Measurements from ENCODE around the gene NCBP2. TPM values are rescaled to one million over a fixed set of nuclear protein-coding genes. Genes with fewer than 3 reads are reported as not detected.

Gene NCBP2
- total RNA-seq, 1 donor from 2014 or later, result 49.4 TPM

DNA sequence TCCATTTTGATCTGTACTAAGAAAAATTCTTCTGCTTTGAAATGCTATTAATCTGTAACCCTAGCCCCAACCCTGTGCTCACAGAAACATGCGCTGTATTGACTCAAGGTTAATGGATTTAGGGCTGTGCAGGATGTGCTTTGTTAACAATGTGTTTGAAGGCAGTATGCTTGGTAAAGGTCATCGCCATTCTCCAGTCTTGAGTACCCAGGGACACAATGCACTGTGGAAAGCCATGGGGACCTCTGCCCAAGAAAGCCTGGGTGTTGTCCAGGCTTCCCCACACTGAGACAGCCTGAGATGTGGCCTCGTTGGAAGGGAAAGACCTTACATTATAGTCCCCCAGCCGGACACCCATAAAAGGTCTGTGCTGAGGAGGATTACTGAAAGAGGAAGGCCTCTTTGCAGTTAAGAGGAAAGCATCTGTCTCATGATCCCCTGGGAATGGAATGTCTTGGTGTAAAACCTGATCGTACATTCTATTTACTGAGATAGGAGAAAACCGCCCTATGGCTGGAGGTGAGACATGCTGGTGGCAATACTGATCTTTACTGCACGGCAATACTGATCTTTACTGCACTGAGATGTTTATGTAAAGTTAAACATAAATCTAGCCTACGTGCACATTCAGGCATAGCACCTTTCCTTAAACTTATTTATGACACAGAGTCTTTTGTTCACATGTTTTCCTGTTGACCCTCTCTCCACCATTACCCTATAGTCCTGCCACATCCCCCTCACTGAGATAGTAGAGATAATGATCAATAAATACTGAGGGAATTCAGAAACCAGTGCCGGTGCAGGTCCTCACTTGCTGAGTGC lies 20.0 kb upstream of the NCBP2 start:
- H3K4me3 ChIP-seq (ENCODE audit: low read depth, low read length), result no peak overlapping the region
- no peak for DNase-seq (ENCODE audit: low read depth)
- TF ChIP-seq, protein P1, sequence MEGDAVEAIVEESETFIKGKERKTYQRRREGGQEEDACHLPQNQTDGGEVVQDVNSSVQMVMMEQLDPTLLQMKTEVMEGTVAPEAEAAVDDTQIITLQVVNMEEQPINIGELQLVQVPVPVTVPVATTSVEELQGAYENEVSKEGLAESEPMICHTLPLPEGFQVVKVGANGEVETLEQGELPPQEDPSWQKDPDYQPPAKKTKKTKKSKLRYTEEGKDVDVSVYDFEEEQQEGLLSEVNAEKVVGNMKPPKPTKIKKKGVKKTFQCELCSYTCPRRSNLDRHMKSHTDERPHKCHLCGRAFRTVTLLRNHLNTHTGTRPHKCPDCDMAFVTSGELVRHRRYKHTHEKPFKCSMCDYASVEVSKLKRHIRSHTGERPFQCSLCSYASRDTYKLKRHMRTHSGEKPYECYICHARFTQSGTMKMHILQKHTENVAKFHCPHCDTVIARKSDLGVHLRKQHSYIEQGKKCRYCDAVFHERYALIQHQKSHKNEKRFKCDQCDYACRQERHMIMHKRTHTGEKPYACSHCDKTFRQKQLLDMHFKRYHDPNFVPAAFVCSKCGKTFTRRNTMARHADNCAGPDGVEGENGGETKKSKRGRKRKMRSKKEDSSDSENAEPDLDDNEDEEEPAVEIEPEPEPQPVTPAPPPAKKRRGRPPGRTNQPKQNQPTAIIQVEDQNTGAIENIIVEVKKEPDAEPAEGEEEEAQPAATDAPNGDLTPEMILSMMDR (conservative IDR thresholded peaks at IDR 0.05; ENCODE audit: low read depth, low read length), result no peak

DNA sequence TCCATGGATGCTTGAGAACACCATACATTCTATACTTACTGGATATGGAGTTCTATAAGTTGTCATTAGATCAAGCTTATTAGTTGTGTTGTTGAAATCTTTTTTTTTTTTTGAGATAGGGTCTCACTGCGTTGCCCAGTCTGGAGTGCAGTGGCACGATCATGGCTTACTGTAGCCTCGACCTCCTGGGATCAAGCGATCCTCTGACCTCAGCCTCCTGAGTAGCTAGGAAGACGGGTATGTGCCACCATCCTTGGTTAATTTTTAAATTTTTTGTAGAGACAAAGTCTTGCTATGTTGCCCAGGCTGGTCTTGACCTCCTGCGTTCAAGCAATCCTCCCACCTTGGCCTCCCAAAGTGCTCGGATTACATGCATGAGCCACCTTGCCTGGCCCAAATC lies 12.5 kb upstream of the NCBP2 start:
- DNase-seq (ENCODE audit: low read depth), result no peak
- TF ChIP-seq, protein P1 (conservative IDR thresholded peaks at IDR 0.05; ENCODE audit: low read depth, low read length), result no peak
- H3K4me3 ChIP-seq (ENCODE audit: low read depth, low read length), result no peak overlapping the region

DNA sequence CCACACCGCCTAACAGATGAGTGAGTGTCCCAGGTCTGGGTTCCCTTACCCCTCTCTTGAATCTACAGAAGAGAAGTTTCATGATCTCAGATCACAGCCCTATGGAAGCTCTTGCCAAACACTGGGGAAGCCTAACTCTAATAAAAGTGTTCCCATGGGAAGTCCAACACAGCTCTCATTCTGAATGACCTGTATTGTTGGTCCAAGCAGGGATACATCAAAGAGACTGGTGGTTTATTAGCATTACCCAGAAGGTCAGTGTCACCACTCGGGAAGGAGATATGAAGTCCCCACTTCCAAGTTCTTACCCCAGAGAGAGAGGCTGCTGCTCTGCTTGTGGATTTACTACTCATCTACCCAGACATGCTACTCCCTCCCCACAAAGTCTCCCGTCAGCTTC lies 9.0 kb upstream of the NCBP2 start:
- no peak for DNase-seq (ENCODE audit: low read depth)
- no peak overlapping the region for H3K4me3 ChIP-seq (ENCODE audit: low read depth, low read length)
- TF ChIP-seq, protein P1 (conservative IDR thresholded peaks at IDR 0.05; ENCODE audit: low read depth, low read length), result no peak

DNA sequence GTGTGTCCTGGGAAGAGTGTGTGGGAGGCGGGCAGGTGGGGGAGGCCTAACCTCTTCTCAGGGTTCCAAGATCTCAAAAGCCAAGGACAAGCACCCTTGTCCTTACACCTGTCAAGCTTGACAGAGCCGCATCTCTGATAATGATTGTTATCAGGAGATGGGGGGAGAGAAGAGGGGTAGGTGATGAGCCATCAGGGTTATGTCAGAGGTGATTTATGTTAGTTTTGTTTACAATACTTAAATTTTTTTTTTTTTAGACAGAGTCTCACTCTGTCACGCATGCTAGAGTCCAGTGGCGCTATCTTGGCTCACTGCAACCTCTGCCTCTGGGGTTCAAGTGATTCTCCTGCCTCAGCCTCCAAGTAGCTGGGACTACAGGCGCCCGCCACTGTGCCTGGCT lies 7.4 kb upstream of the NCBP2 start:
- DNase-seq (ENCODE audit: low read depth), result no peak
- TF ChIP-seq, protein P1 (conservative IDR thresholded peaks at IDR 0.05; ENCODE audit: low read depth, low read length), result no peak
- H3K4me3 ChIP-seq (ENCODE audit: low read depth, low read length), result no peak overlapping the region

DNA sequence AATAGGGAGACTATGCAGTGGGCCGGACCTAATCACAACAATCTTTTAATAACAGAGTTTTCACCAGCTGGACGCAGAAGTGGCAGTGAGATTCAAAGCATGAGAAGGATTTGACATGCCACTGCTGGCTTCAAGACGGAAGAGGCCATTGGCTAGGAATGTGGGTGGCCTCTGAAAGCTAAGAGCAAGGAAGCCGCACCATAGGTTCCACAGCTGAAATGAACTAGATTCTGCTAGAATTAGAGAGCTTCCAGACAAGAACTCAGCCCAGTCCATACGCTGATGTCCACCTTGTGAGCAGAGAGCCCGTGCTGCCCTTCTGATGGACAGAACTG lies 6.9 kb upstream of the NCBP2 start:
- TF ChIP-seq, protein P1 (conservative IDR thresholded peaks at IDR 0.05; ENCODE audit: low read depth, low read length), result no peak
- DNase-seq (ENCODE audit: low read depth), result no peak
- no peak overlapping the region for H3K4me3 ChIP-seq (ENCODE audit: low read depth, low read length)

DNA sequence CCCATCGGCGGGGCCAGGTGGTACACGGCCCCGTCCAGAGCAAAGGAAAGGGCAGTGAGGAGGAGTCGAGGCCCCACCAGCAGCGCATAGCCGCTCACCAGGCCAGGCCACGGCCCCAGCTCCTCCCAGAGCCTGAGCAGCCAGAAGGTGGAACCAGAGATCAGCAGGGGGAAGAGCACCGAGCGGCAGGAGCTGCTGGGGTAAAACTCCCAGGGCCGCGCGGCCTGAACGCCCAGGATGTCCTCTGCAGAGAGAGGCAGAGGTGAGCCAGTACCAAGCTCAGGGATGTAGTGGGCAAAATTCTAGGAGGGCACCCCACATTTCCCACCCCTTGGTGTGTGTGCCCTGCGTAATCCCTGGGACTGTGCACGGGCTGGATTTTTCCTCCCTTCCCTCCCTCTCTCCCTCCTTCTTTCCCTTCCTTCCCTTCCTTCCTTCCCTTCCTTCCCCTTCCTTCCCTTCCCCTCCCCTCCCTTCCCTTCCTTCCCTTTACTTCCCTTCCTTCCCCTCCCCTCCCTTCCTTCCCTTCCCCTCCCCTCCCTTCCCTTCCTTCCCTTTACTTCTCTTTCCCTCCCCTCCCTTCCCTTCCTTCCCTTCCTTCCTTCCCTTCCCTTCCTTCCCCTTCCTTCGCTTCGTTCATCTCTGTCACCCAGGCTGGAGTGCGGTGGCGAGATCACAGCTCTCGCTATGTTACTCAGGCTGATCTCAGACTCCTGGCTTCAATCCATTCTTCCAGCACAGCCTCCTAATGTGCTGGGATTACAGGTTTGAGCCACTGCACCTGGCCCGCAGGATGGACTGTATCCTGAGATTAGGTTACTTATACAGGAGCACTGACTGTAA lies 6.3 kb upstream of the NCBP2 start:
- TF ChIP-seq, protein P1 (conservative IDR thresholded peaks at IDR 0.05; ENCODE audit: low read depth, low read length), result no peak
- H3K4me3 ChIP-seq (ENCODE audit: low read depth, low read length), result no peak overlapping the region
- no peak for DNase-seq (ENCODE audit: low read depth)

Measured in epithelial cell of proximal tubule (primary cell).